IMR-90 (cell line): ENCODE measurements around the gene IQGAP2. TPM values are rescaled to one million over a fixed set of nuclear protein-coding genes. Genes with fewer than 3 reads are reported as not detected.

Experiments used
- ATAC-seq: fragments of 200-7000 bp; cut with Tn5 transposase; 2 replicates; pipeline ENCODE4 v1.9.1; 2020; ENCODE audit warnings: low read depth, mild to moderate bottlenecking, moderate library complexity
- BruUV-seq: library from RNA; stranded (reverse); fragments of 400-500 nt; replicated peaks from 2 replicates; lab custom pipeline; 2021; lab: Mats Ljungman, UMichigan
- CTCF ChIA-PET: fragments of 300-600 bp; formaldehyde crosslinking; extraction: SDS; loops from one replicate; lab custom pipeline; 2021; ENCODE audit warnings: antibody characterized with exemption; lab: Yijun Ruan, JAX
- POLR2A ChIA-PET: fragments of 300-600 bp; sonication (Branson Sonifier 250); formaldehyde crosslinking; loops from one replicate; lab custom pipeline; 2022; ENCODE audit warnings: antibody characterized with exemption; ENCODE audit not compliant: unreplicated experiment; lab: Charles Lee
- DNase-seq: peaks from one replicate; pipeline ENCODE4 v3.0.0; 2013
- H2AFZ ChIP-seq: replicated peaks from 2 replicates; pipeline ENCODE3; 2013; ENCODE audit warnings: low read length, mild to moderate bottlenecking; ENCODE audit not compliant: poor library complexity
- H2AK5ac ChIP-seq: 2 replicates; pipeline ENCODE4 v1.6.1; 2013; ENCODE audit warnings: low read depth, low read length, inconsistent platforms
- H2AK9ac ChIP-seq: replicated peaks from 2 replicates; pipeline ENCODE3; 2013; ENCODE audit warnings: mild to moderate bottlenecking, low read depth, low read length, moderate library complexity; ENCODE audit not compliant: poor library complexity
- H2BK120ac ChIP-seq: 2 replicates; pipeline ENCODE4 v1.6.1; 2013; ENCODE audit warnings: low read depth, low read length, inconsistent platforms
- H2BK15ac ChIP-seq: 3 replicates; pipeline ENCODE4 v1.6.1; 2013; ENCODE audit warnings: low read depth, low read length, inconsistent platforms
- H2BK20ac ChIP-seq: 2 replicates; pipeline ENCODE4 v1.6.1; 2013; ENCODE audit warnings: low read depth, mild to moderate bottlenecking, inconsistent platforms, low read length, moderate library complexity
- H2BK5ac ChIP-seq: 2 replicates; pipeline ENCODE4 v1.6.1; 2013; ENCODE audit warnings: mild to moderate bottlenecking, low read depth, low read length, inconsistent platforms; ENCODE audit not compliant: poor library complexity, severe bottlenecking
- H3K14ac ChIP-seq: replicated peaks from 2 replicates; pipeline ENCODE4 v1.6.1; 2013; ENCODE audit warnings: low read depth, low read length, inconsistent platforms
- H3K18ac ChIP-seq: 2 replicates; pipeline ENCODE4 v1.6.1; 2013; ENCODE audit warnings: low read depth, low read length, control low read depth
- H3K23ac ChIP-seq: 2 replicates; pipeline ENCODE4 v1.6.1; 2013; ENCODE audit warnings: low read depth, low read length, inconsistent platforms
- H3K27ac ChIP-seq: 2 replicates; pipeline ENCODE4 v1.5.1; 2013; ENCODE audit warnings: mild to moderate bottlenecking, control low read depth, low read length; ENCODE audit not compliant: insufficient read depth
- H3K27me3 ChIP-seq: 2 replicates; pipeline ENCODE4 v1.6.1; 2013; ENCODE audit warnings: low read length; ENCODE audit not compliant: control insufficient read depth, insufficient read depth
- H3K36me3 ChIP-seq: 2 replicates; pipeline ENCODE4 v1.6.1; 2013; ENCODE audit warnings: low read length, mixed read lengths; ENCODE audit not compliant: control insufficient read depth, insufficient read depth
- H3K4ac ChIP-seq: 2 replicates; pipeline ENCODE4 v1.6.1; 2013; ENCODE audit warnings: low read depth, low read length, inconsistent platforms
- H3K4me1 ChIP-seq: 2 replicates; pipeline ENCODE4 v1.6.1; 2013; ENCODE audit warnings: low read length, mixed read lengths; ENCODE audit not compliant: control insufficient read depth, insufficient read depth
- H3K4me2 ChIP-seq: 2 replicates; pipeline ENCODE4 v1.6.1; 2013; ENCODE audit warnings: low read depth, mild to moderate bottlenecking, control low read depth, low read length, moderate library complexity
- H3K4me3 ChIP-seq: 2 replicates; pipeline ENCODE4 v1.5.1; 2013; ENCODE audit warnings: low read depth, mild to moderate bottlenecking, control low read depth, low read length, moderate library complexity; ENCODE audit not compliant: insufficient read depth
- H3K56ac ChIP-seq: 2 replicates; pipeline ENCODE4 v1.6.1; 2013; ENCODE audit warnings: low read length, inconsistent platforms; ENCODE audit not compliant: insufficient read depth; ENCODE audit errors: extremely low read depth
- H3K79me1 ChIP-seq, 2 experiments: 2 replicates each; pipeline ENCODE4 v1.6.1; 2013; ENCODE audit warnings: low read length in 2 of 2, inconsistent platforms in 1 of 2, low read depth in 1 of 2
- H3K9ac ChIP-seq: 2 replicates; pipeline ENCODE4 v1.6.1; 2013; ENCODE audit warnings: low read depth, low read length, control low read depth
- H3K9me1 ChIP-seq: 2 replicates; pipeline ENCODE4 v1.6.1; 2013; ENCODE audit warnings: low read length, inconsistent platforms; ENCODE audit not compliant: insufficient read depth
- H3K9me3 ChIP-seq: 2 replicates; pipeline ENCODE4 v1.6.1; 2013; ENCODE audit warnings: low read length; ENCODE audit not compliant: control insufficient read depth, insufficient read depth
- H4K20me1 ChIP-seq: 2 replicates; pipeline ENCODE4 v1.6.1; 2013; ENCODE audit warnings: low read length, inconsistent platforms; ENCODE audit not compliant: insufficient read depth
- H4K5ac ChIP-seq: 2 replicates; pipeline ENCODE4 v1.6.1; 2013; ENCODE audit warnings: mild to moderate bottlenecking, low read depth, low read length, control low read depth
- H4K8ac ChIP-seq, 2 experiments: 2 replicates each; pipeline ENCODE4 v1.6.1; 2013; ENCODE audit warnings: low read depth in 2 of 2, low read length in 2 of 2, control low read depth in 1 of 2, inconsistent platforms in 1 of 2
- H4K91ac ChIP-seq: 2 replicates; pipeline ENCODE4 v1.6.1; 2013; ENCODE audit warnings: low read depth, low read length, inconsistent platforms; ENCODE audit not compliant: insufficient read depth
- BHLHE40 ChIP-seq: fragments of 150-350 bp; IDR thresholded peaks from 2 replicates; pipeline ENCODE4 v1.6.1; 2016; ENCODE audit warnings: mild to moderate bottlenecking, low read depth, low read length
- SMC3 ChIP-seq: fragments of 150-350 bp; IDR thresholded peaks from 2 replicates; pipeline ENCODE4 v1.6.1; 2016; ENCODE audit warnings: low read depth, mild to moderate bottlenecking, antibody characterized with exemption, low read length, moderate library complexity
- WGBS, 2 experiments: methylation state at CpG; one replicate each; pipeline versions ENCODE4 v1.1.5 to v1.1.7; 2013; ENCODE audit warnings: missing lambda C conversion rate in 2 of 2; ENCODE audit not compliant: insufficient read length in 1 of 2; ENCODE audit errors: extremely low coverage in 2 of 2; 5-methylcytosine and 5-hydroxymethylcytosine counted together
- dilution Hi-C: fragments of 300-500 bp; cut with HindIII; formaldehyde crosslinking; loops from one replicate; pipeline ENCODE4 v1.14.3; 2018; ENCODE audit warnings: low sequenced_read_pairs; ENCODE audit not compliant: unreplicated experiment
- in situ Hi-C: fragments of 300-500 bp; cut with MboI; formaldehyde crosslinking; loops from 3 replicates; pipeline ENCODE4 v1.14.3; 2019; ENCODE audit warnings: low sequenced_read_pairs, inconsistent platforms, mixed read lengths
- intact Hi-C: fragments of 100-400 bp; cut with micrococcal nuclease; formaldehyde crosslinking; loops from 2 replicates; pipeline ENCODE4 v1.10.0; 2022
- polyA plus RNA-seq, 3 experiments: library from polyadenylated mRNA; depleted of rRNA; stranded (reverse); fragments of >200 nt; gene quantifications; 2 replicates each; pipeline ENCODE4 v1.2.3, GENCODE V29; 2012; ENCODE audit warnings: low replicate concordance in 1 of 3
- total RNA-seq: library from RNA; depleted of rRNA; stranded (reverse); fragments of >200 nt; gene quantifications from 2 replicates; pipeline ENCODE4 v1.2.3, GENCODE V29; 2012

Gene IQGAP2
- total and polyA plus RNA-seq, 2 of the 4 experiments (the other 2 are of a cell fraction): 0.21 to 0.36 TPM

- Histone ChIP-seq H3K36me3 (no peaks in the 10 kb centered on the region), H3K4ac (peak overlapping the region; percentile 25; the same call in 1 of the 2 replicates), H3K4me3 (no peak overlapping the region), H3K56ac (no peak overlapping the region), H2AK9ac (no peak overlapping the region), H3K4me2 (peak overlapping the region; percentile 46; the same call in 1 of the 2 replicates), H3K9me1 (no peaks in the 10 kb centered on the region), H2BK120ac (peak overlapping the region; percentile 17), H3K9me3 (no peaks in the 10 kb centered on the region), H3K79me1 (no peaks in the 10 kb centered on the region), H3K27ac (no peak overlapping the region; the same call in 1 of the 2 replicates), H2BK15ac (peak overlapping the region; percentile 45; the same call in 1 of the 3 replicates), H3K27me3 (no peaks in the 10 kb centered on the region), H2BK5ac (peak overlapping the region; percentile 8), H2AFZ (no peak overlapping the region), H3K9ac (no peak overlapping the region), H2BK20ac (no peak overlapping the region; the same call in 1 of the 2 replicates), H3K23ac (no peak overlapping the region), H4K20me1 (no peaks in the 10 kb centered on the region), H4K91ac (peak overlapping the region; percentile 25; the same call in 1 of the 2 replicates), H4K8ac (peak overlapping the region in 1 of 2 experiments; percentile 17; a peak in 2 of 4 replicates), H3K4me1 (peaks cover 16% of the 10 kb centered on the region), H3K18ac (0 out of 2 replicates have a peak overlapping the region, but pooled peaks have one; percentile 95), H2AK5ac (0 out of 2 replicates have a peak overlapping the region, but pooled peaks have one; percentile 14), H4K5ac (no peak overlapping the region), H3K14ac (no peak overlapping the region)
- peak; percentile 64 for DNase-seq
- TF ChIP-seq SMC3 (no peak), BHLHE40 (peak; percentile 18; the same call in 1 of the 2 replicates)
- no TSS peak for BruUV-seq
- POLR2A ChIA-PET: no interaction called here
- in situ Hi-C loops: loop anchor here (10.0 kb wide), 1 partner anchor 105 kb away; no protein-coding TSS in a partner anchor
- CTCF ChIA-PET: no interaction called here
- dilution Hi-C loops: no loop called here
- intact Hi-C loops: no loop called here
- WGBS, 2 experiments: no CpG with 5 or more reads among the region's 2 CpGs
- peak; percentile 48 for ATAC-seq
These were observed 306.7 kb downstream of the IQGAP2 start for GRCh38 chr5:76709762-76710161.
